ENCODE results near the gene HMBS. TPM values are rescaled to one million over a fixed set of nuclear protein-coding genes. Genes with fewer than 3 reads are reported as not detected.
A peak's percentile ranks its signal among the peaks of the same experiment; 100 is the strongest.
"Not testable (repeated sequence)": the region's sequence is repeated elsewhere in the genome, so short reads cannot be mapped to it uniquely, and the experiment has no call there.

The HMBS gene
- polyA plus RNA-seq, 1 experiment, result 54.9 TPM

- TF ChIP-seq CTCF (IDR thresholded peaks at IDR 0.05; ENCODE audit: insufficient read depth, low read depth, low read length), result no peak
- Histone ChIP-seq H3K4me3 (ENCODE audit: low read depth, low read length) (no peak overlapping the region), H3K36me3 (ENCODE audit: control insufficient read depth, insufficient read depth, low read length) (peaks cover 26% of the 10 kb centered on the region), H3K27me3 (ENCODE audit: control insufficient read depth, insufficient read depth, low read length) (no peaks in the 10 kb centered on the region)
- POLR2A ChIA-PET, result no interaction called here
- CTCF ChIA-PET, result interaction anchor here (0.8 kb wide), 1 partner anchor 15 kb away, joined by 3 read pairs; no protein-coding TSS in a partner anchor
- DNase-seq (ENCODE audit: low read depth), result no peak
Measured at GRCh38 chr11:119130662-119131061, 46.0 kb downstream of the HMBS start.

GRCh38 chr11:119134389-119134978, 49.8 kb downstream of the HMBS start:
- DNase-seq (ENCODE audit: low read depth), result no peak
- POLR2A ChIA-PET, result no interaction called here
- Histone ChIP-seq H3K36me3 (ENCODE audit: control insufficient read depth, insufficient read depth, low read length) (peaks cover 26% of the 10 kb centered on the region), H3K27me3 (ENCODE audit: control insufficient read depth, insufficient read depth, low read length) (no peaks in the 10 kb centered on the region), H3K4me3 (ENCODE audit: low read depth, low read length) (no peak overlapping the region)
- CTCF ChIA-PET, result interaction anchor here (0.7 to 4.5 kb wide), 7 partner anchors 9 to 70 kb away, joined by 3 to 34 read pairs (median 4); partner anchors contain the start of gene HINFP
- peak; percentile 58 for TF ChIP-seq CTCF (IDR thresholded peaks at IDR 0.05; ENCODE audit: insufficient read depth, low read depth, low read length)

- H3K4me3 ChIP-seq (ENCODE audit: low read depth, low read length); H3K27me3 ChIP-seq (ENCODE audit: control insufficient read depth, insufficient read depth, low read length); H3K36me3 ChIP-seq (ENCODE audit: control insufficient read depth, insufficient read depth, low read length); POLR2A ChIA-PET; DNase-seq (ENCODE audit: low read depth): not testable (repeated sequence)
- CTCF ChIA-PET, result interaction anchor here (1.0 to 1.8 kb wide), 2 partner anchors 12 to 184 kb away, joined by 4 to 6 read pairs; no protein-coding TSS in a partner anchor
Measured at GRCh38 chr11:119139276-119139675, 54.6 kb downstream of the HMBS start.

Other genes with a start within 250 kb of the HMBS start
- not detected in 2 replicates for gene CXCR5, start 201.0 kb upstream of the HMBS start, polyA plus RNA-seq (2011; rRNA removed)
- 8.6 and 15.0 TPM in 2 replicates for gene BCL9L, start 159.0 kb upstream of the HMBS start, polyA plus RNA-seq (2011; rRNA removed)
- 0.18 and 0.20 TPM in 2 replicates for gene UPK2, start 128.6 kb upstream of the HMBS start, polyA plus RNA-seq (2011; rRNA removed)
- not detected in 2 replicates for gene FOXR1, start 113.1 kb upstream of the HMBS start, polyA plus RNA-seq (2011; rRNA removed)
- gene CENATAC, start 86.7 kb upstream of the HMBS start, polyA plus RNA-seq (2011; rRNA removed), result 10.5 and 12.0 TPM in 2 replicates
- 351 and 799 TPM in 2 replicates for gene RPS25, start 66.5 kb upstream of the HMBS start, polyA plus RNA-seq (2011; rRNA removed)
- gene TRAPPC4, start 66.1 kb upstream of the HMBS start, polyA plus RNA-seq (2011; rRNA removed), result 167 and 211 TPM in 2 replicates
- 14.1 and 21.4 TPM in 2 replicates for gene SLC37A4, start 54.0 kb upstream of the HMBS start, polyA plus RNA-seq (2011; rRNA removed)
- gene HYOU1, start 27.7 kb upstream of the HMBS start, polyA plus RNA-seq (2011; rRNA removed), result 115 and 123 TPM in 2 replicates
- 11.4 and 15.9 TPM in 2 replicates for gene VPS11, start 17.1 kb upstream of the HMBS start, polyA plus RNA-seq (2011; rRNA removed)
- 67.4 and 75.6 TPM in 2 replicates for gene DPAGT1, start 17.0 kb downstream of the HMBS start, polyA plus RNA-seq (2011; rRNA removed)
- 2.8 and 5.7 TPM in 2 replicates for gene C2CD2L, start 22.5 kb downstream of the HMBS start, polyA plus RNA-seq (2011; rRNA removed)
- gene HINFP, start 36.7 kb downstream of the HMBS start, polyA plus RNA-seq (2011; rRNA removed), result 17.6 and 27.3 TPM in 2 replicates
- 0.06 and 0.17 TPM in 2 replicates for gene ABCG4, start 64.2 kb downstream of the HMBS start, polyA plus RNA-seq (2011; rRNA removed)
- 12.0 and 19.4 TPM in 2 replicates for gene NLRX1, start 83.8 kb downstream of the HMBS start, polyA plus RNA-seq (2011; rRNA removed)
- not detected in 2 replicates for gene NHERF4, start 100.6 kb downstream of the HMBS start, polyA plus RNA-seq (2011; rRNA removed)
- gene CBL, start 121.5 kb downstream of the HMBS start, polyA plus RNA-seq (2011; rRNA removed), result 9.3 and 11.4 TPM in 2 replicates
- gene MCAM, start 232.2 kb downstream of the HMBS start, polyA plus RNA-seq (2011; rRNA removed), result 11.6 and 19.2 TPM in 2 replicates
- 38.4 and 65.1 TPM in 2 replicates for gene RNF26, start 249.6 kb downstream of the HMBS start, polyA plus RNA-seq (2011; rRNA removed)